Measurements from ENCODE around the gene ANTXR2. TPM values are rescaled to one million over a fixed set of nuclear protein-coding genes. Genes with fewer than 3 reads are reported as not detected.
A peak's percentile ranks its signal among the peaks of the same experiment; 100 is the strongest.

Gene ANTXR2
- total and polyA plus RNA-seq, 2 of the 13 experiments (the other 11 are each of a cell fraction or from before 2014, with no cell fraction given), result 4.6 to 14.5 TPM

GRCh38 chr4:80072744-80073472 lies at the start of gene ANTXR2 (continued):
- no peak for TF ChIP-seq MLXIP (CRISPR knock-in tag; IDR thresholded peaks at IDR 0.05; ENCODE audit: borderline replicate concordance)
- TF ChIP-seq MED13 (CRISPR knock-in tag; IDR thresholded peaks at IDR 0.05), result peak; percentile 43; the same call in 1 of the 2 replicates
- TF ChIP-seq ZNF839 (CRISPR knock-in tag; IDR thresholded peaks at IDR 0.05; ENCODE audit: borderline replicate concordance), result no peak
- TF ChIP-seq POLR2A (IDR thresholded peaks at IDR 0.05; ENCODE audit: insufficient read depth in 1 of 2, low read depth in 2 of 2, low read length in 2 of 2), result peak; percentile 50 to 91
- TF ChIP-seq HNF1A (IDR thresholded peaks at IDR 0.05; ENCODE audit: low read depth), result no peak
- TF ChIP-seq HNF1A (CRISPR knock-in tag; IDR thresholded peaks at IDR 0.05; ENCODE audit: borderline replicate concordance), result no peak; the same call in 1 of the 2 replicates
- no peak for TF ChIP-seq PPARG (CRISPR knock-in tag; conservative IDR thresholded peaks at IDR 0.05)
- no peak for TF ChIP-seq NCOR1 (IDR thresholded peaks at IDR 0.05; ENCODE audit: borderline replicate concordance, low read length)
- no peak for TF ChIP-seq EED (CRISPR knock-in tag; IDR thresholded peaks at IDR 0.05)
- no peak; the same call in 1 of the 2 replicates for TF ChIP-seq THRA (CRISPR knock-in tag; IDR thresholded peaks at IDR 0.05; ENCODE audit: borderline replicate concordance)
- TF ChIP-seq MTA3 (CRISPR knock-in tag; IDR thresholded peaks at IDR 0.05), result no peak
- TF ChIP-seq RAD51 (IDR thresholded peaks at IDR 0.05; ENCODE audit: borderline replicate concordance), result no peak
- no peak for TF ChIP-seq ZNF597 (CRISPR knock-in tag; IDR thresholded peaks at IDR 0.05)
- no peak for TF ChIP-seq ZNF18 (CRISPR knock-in tag; IDR thresholded peaks at IDR 0.05; ENCODE audit: insufficient replicate concordance)
- TF ChIP-seq E2F5 (CRISPR knock-in tag; conservative IDR thresholded peaks at IDR 0.05), result no peak

Data from HepG2 (cell line).